22Rv1 (cell line): ENCODE results near the gene C13orf42.

ENCODE experiments used
- ZFX ChIP-seq: fragments of 450-650 bp; IDR thresholded peaks from 2 replicates; pipeline ENCODE4 v1.6.1; 2017; ENCODE audit warnings: antibody characterized with exemption, borderline replicate concordance
- TF ChIP-seq, protein P1 (sequence below): fragments of 450-650 bp; IDR thresholded peaks from 2 replicates; pipeline ENCODE4 v1.5.1; 2017; ENCODE audit warnings: mild to moderate bottlenecking

DNA sequence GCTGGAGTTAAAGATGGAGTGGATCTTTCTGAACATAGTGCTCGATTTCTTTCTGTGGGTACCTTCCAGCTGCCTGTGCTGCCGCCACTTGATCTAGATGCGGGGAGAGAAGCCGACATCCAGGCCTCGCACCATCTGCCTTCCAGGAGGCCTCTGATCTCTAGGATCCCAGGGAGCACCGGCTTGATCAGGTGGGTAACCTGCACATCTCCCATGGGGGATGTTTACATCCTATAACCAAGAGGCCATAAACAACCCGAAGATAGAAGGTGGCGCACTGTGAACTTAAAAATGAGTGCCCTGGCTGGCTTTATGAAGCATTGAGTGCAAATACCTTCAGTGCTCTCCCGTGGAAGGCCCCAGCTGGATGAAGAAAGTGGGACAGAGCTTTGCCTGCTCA is at the start of gene C13orf42:
- TF ChIP-seq, protein P1, sequence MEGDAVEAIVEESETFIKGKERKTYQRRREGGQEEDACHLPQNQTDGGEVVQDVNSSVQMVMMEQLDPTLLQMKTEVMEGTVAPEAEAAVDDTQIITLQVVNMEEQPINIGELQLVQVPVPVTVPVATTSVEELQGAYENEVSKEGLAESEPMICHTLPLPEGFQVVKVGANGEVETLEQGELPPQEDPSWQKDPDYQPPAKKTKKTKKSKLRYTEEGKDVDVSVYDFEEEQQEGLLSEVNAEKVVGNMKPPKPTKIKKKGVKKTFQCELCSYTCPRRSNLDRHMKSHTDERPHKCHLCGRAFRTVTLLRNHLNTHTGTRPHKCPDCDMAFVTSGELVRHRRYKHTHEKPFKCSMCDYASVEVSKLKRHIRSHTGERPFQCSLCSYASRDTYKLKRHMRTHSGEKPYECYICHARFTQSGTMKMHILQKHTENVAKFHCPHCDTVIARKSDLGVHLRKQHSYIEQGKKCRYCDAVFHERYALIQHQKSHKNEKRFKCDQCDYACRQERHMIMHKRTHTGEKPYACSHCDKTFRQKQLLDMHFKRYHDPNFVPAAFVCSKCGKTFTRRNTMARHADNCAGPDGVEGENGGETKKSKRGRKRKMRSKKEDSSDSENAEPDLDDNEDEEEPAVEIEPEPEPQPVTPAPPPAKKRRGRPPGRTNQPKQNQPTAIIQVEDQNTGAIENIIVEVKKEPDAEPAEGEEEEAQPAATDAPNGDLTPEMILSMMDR = no peak
- no peak for TF ChIP-seq ZFX
